GM23248 (cell line): ENCODE results near the gene HINT1.

Experiments
- EZH2 ChIP-seq: fragments of 200-600 bp; sonication (generic); IDR thresholded peaks from 2 replicates; pipeline ENCODE4 v1.6.1; 2018; ENCODE audit warnings: antibody characterized with exemption, mild to moderate bottlenecking; ENCODE audit not compliant: insufficient read depth, poor library complexity, severe bottlenecking
- EZH2phosphoT487 ChIP-seq: fragments of 200-600 bp; sonication (generic); IDR thresholded peaks from 2 replicates; pipeline ENCODE4 v1.6.1; 2018; ENCODE audit warnings: antibody characterized with exemption, moderate library complexity, mild to moderate bottlenecking, low read depth; ENCODE audit not compliant: insufficient read depth

DNA sequence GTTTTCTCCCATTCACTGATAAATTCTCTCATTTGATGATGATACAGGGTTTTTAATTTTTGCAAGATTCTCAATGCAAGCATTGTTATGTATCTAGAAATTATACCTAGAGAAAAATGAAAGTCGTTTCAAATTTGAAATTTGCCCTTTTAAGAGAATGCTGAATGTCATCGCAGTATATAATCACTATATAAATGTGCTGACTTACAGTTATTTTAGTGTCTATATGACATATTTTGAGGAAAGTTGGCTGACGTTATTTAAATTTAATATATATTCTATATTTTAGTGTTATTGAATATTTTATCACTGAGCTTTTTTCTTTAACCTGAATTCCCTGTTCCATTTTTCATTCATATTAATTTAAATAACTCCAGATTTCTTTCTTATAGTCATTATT lies 35.5 kb upstream of the HINT1 start:
- TF ChIP-seq EZH2: no peak
- TF ChIP-seq EZH2phosphoT487: no peak
